DND-41 (cell line): ENCODE results near the gene PCDHGC4.

ENCODE experiments used
- EZH2 ChIP-seq: IDR thresholded peaks from 3 replicates; pipeline ENCODE4 v1.6.1; 2012; ENCODE audit warnings: borderline replicate concordance, low read depth, mild to moderate bottlenecking, moderate library complexity, low read length, inconsistent platforms; ENCODE audit not compliant: severe bottlenecking
- TF ChIP-seq, protein P1 (sequence below): IDR thresholded peaks from 2 replicates; pipeline ENCODE4 v1.5.1; 2012; ENCODE audit warnings: borderline replicate concordance, low read length, moderate library complexity, mild to moderate bottlenecking; ENCODE audit not compliant: poor library complexity, severe bottlenecking; ENCODE audit errors: extremely low read depth

DNA sequence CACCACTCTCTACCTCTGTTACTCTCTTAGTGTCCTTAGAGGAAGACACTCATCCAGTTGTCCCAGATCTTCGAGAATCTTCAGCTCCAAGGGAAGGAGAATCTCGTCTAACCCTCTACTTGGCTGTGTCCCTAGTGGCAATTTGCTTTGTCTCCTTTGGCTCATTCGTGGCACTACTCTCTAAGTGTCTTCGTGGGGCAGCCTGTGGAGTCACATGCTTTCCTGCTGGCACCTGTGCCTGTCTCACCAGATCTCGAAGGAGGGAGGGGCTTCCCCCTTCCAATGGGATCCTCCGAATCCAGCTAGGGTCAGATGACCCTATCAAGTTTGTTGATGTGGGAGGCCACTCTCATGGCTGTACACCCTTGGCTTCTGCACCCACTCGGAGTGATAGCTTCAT is 2.3 kb downstream of the PCDHGC4 start:
- TF ChIP-seq, protein P1, sequence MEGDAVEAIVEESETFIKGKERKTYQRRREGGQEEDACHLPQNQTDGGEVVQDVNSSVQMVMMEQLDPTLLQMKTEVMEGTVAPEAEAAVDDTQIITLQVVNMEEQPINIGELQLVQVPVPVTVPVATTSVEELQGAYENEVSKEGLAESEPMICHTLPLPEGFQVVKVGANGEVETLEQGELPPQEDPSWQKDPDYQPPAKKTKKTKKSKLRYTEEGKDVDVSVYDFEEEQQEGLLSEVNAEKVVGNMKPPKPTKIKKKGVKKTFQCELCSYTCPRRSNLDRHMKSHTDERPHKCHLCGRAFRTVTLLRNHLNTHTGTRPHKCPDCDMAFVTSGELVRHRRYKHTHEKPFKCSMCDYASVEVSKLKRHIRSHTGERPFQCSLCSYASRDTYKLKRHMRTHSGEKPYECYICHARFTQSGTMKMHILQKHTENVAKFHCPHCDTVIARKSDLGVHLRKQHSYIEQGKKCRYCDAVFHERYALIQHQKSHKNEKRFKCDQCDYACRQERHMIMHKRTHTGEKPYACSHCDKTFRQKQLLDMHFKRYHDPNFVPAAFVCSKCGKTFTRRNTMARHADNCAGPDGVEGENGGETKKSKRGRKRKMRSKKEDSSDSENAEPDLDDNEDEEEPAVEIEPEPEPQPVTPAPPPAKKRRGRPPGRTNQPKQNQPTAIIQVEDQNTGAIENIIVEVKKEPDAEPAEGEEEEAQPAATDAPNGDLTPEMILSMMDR = no peak
- TF ChIP-seq EZH2 = no peak
